Activated T-cell treated with anti-CD3 and anti-CD28 coated beads, Interleukin-2, amount 50 U/mL, for 24 hours (primary cell): ENCODE data around the gene PINK1.

Experiments used
- DNase-seq: peaks from one replicate; pipeline ENCODE4 v3.0.0-alpha.2; 2020
- H3K27ac Mint-ChIP-seq: 2 replicates; pipeline ENCODE4 v1.8.0; 2020; ENCODE audit warnings: mild to moderate bottlenecking, mixed read lengths
- H3K27me3 Mint-ChIP-seq: 2 replicates; pipeline ENCODE4 v1.8.0; 2020; ENCODE audit warnings: mixed read lengths
- H3K36me3 Mint-ChIP-seq: 2 replicates; pipeline ENCODE4 v1.8.0; 2020; ENCODE audit warnings: low read depth, mixed read lengths
- H3K4me1 Mint-ChIP-seq: 2 replicates; pipeline ENCODE4 v1.8.0; 2020; ENCODE audit warnings: low read depth, mixed read lengths
- H3K4me3 Mint-ChIP-seq: 2 replicates; pipeline ENCODE4 v1.8.0; 2020; ENCODE audit warnings: mild to moderate bottlenecking, moderate library complexity, mixed read lengths
- H3K9me3 Mint-ChIP-seq: 2 replicates; pipeline ENCODE4 v1.8.0; 2020; ENCODE audit warnings: mixed read lengths

Gene PINK1

DNA sequence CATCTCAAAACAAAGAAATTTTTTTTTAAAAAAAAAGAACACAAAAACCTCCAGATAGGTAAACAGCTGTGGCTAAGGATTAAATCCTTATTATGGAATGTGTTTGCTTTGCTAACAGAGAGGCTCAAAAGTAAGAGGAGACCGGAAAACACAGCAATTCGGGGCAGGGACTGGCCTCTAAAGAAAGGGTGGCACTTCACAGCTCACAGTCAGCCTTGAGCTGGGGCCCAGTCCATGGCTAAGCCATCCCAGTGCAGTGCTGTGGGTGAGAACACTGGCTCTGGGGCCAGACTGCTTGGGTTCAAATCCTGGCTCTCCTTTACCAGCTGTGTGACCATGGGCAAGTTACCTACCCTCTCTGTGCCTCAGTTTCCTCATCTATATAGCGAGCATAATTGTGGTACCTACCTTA lies 56.4 kb downstream of the PINK1 start:
- Mint-ChIP-seq H3K27ac (no peak overlapping the region), H3K4me1 (no peaks in the 10 kb centered on the region), H3K36me3 (no peaks in the 10 kb centered on the region), H3K4me3 (no peak overlapping the region), H3K27me3 (peaks cover 8% of the 10 kb centered on the region), H3K9me3 (no peaks in the 10 kb centered on the region)
- no peak for DNase-seq

DNA sequence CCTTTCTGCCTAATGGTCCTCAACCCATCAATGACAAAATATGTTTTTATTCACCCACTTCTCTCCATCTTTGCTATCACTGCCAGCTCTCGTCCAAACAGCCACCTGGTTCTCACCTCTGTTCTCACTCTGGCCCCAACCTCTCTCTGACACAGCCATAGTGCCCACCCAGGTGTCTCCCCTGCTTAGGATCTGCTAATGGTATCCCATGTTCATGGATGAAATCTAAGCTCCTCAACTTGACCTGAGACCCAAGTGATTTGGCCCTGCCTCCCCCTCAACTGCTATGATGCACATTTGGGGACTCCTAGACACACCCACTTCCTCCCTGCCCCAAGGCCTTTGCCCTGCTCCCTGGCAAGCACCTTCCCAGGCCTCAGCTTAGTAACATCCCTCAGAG lies 58.6 kb downstream of the PINK1 start:
- Mint-ChIP-seq H3K4me1 (peaks cover 6% of the 10 kb centered on the region), H3K36me3 (no peaks in the 10 kb centered on the region), H3K27me3 (peaks cover 2% of the 10 kb centered on the region), H3K27ac (no peak overlapping the region), H3K4me3 (no peak overlapping the region), H3K9me3 (no peaks in the 10 kb centered on the region)
- DNase-seq = no peak

DNA sequence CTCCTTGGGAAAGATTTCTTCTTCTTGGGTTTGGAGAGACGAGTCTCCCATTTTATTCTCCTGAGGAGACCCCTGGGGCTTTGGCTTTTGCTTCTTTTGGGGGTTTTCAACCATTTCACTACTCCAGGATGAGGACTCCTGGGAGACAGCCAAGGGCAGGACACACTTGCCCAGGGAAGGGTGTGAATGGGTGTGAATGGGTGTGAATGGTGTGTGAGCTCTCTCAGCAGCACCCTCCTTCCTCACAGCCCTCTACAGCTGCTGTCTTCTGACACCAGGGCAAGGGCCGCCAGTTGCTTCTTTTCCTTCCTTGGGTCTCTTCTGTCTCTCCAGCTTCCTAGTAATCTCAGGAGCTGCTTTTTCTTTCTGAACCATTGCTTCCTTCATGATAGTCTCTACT lies 60.4 kb downstream of the PINK1 start:
- Mint-ChIP-seq H3K27ac (no peak overlapping the region), H3K9me3 (no peaks in the 10 kb centered on the region), H3K36me3 (no peaks in the 10 kb centered on the region), H3K27me3 (peaks cover 2% of the 10 kb centered on the region), H3K4me1 (peaks cover 9% of the 10 kb centered on the region), H3K4me3 (no peak overlapping the region)
- DNase-seq = no peak

DNA sequence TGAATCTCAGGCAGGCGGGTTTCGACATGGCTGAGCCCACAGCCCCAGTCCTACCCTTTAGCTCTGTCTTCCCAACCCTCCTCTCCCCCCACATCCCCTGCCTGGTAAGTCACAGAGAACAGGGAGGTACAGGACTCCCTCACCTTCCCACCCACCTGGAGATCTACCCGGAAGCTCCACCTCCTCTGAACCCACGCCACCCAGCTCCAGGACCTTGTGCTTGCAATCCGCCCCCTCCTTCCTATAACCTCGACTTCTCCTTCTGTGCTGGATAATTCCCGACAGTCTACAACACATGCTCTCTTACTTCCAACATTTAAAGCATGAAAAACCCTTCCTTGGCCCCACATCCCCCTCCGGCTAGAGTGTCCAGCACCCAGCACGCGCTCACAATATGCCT lies 62.3 kb downstream of the PINK1 start:
- no peaks in the 10 kb centered on the region for H3K9me3 Mint-ChIP-seq
- H3K4me3 Mint-ChIP-seq = no peak overlapping the region

DNA sequence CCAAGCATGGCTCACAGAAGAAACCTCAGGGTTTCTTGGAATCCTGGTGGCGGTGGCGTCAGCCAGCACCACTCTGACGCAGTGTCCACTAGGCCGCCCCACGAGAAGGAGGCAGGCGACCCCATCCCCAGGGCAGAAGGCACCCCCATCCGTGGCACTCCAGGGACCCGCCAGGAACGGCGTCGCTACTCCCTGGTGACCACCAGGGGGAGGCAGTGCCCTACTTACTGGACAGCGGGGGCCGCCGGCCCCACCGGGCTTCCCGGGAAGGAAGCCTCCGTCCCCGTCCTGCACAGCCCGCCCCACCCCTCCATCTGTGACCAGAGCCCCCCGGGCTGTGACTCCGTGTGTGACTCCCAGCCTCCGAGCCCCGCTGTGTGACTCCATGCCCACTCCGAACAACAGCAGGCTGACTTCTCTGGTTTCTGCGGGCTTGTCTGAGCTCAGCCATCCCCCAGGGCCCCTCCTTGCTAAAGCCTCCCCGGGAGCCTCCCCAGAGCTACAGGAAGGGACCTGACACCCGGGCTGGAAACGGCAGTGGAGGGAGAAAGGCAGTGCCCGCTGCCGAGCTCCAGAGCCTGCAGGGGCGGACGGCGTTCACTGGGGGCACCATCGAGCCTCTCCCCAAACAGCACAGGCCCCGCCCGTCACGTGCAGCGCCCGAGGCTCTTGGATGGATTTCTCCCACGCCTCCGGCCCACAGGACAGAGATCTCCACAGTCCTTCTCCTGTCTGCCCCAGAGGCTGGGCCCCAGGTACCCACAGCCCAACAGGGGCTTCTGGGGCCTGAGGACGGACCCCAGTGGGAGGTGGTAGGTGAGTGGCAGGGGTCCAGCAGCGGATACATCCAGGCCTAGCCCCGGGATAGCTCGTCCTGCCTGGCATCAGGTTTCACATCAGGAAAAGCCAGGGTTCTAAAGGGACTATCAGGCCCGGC lies 63.4 kb downstream of the PINK1 start:
- Mint-ChIP-seq H3K36me3 (no peaks in the 10 kb centered on the region), H3K9me3 (no peaks in the 10 kb centered on the region), H3K4me1 (peaks cover 9% of the 10 kb centered on the region), H3K27me3 (peaks cover 2% of the 10 kb centered on the region), H3K27ac (peak overlapping the region; percentile 79), H3K4me3 (peak overlapping the region; percentile 82)
- DNase-seq = peak; percentile 84

More for the DNA sequence above, 62.3 kb downstream of the PINK1 start:
- no peak overlapping the region for H3K27ac Mint-ChIP-seq
- no peaks in the 10 kb centered on the region for H3K36me3 Mint-ChIP-seq
- peaks cover 9% of the 10 kb centered on the region for H3K4me1 Mint-ChIP-seq
- DNase-seq = no peak
- H3K27me3 Mint-ChIP-seq = peaks cover 2% of the 10 kb centered on the region

DNA sequence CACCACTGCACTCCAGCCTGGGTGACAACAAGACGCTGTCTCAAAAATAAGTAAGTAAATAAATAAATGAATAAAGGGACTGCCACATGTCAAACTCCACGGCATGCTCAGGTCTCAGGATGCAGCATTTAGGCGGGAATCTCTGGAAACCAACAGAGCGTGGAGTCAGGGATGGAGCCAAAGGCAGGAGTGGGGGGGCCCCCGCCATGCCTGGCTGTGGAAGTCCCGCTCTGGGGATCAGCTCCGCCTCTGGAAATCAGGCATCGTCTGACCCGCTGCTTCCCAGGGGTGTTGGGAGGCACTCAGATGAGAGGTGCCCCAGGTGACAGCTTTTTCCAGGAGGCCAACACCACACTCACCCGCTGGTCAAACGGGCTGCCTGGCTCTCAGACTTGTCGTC lies 64.3 kb downstream of the PINK1 start:
- peaks cover 9% of the 10 kb centered on the region for H3K4me1 Mint-ChIP-seq
- DNase-seq = no peak
- no peak overlapping the region for H3K4me3 Mint-ChIP-seq
- no peaks in the 10 kb centered on the region for H3K9me3 Mint-ChIP-seq
- H3K27me3 Mint-ChIP-seq = peaks cover 2% of the 10 kb centered on the region
- H3K36me3 Mint-ChIP-seq = no peaks in the 10 kb centered on the region
- H3K27ac Mint-ChIP-seq = no peak overlapping the region

DNA sequence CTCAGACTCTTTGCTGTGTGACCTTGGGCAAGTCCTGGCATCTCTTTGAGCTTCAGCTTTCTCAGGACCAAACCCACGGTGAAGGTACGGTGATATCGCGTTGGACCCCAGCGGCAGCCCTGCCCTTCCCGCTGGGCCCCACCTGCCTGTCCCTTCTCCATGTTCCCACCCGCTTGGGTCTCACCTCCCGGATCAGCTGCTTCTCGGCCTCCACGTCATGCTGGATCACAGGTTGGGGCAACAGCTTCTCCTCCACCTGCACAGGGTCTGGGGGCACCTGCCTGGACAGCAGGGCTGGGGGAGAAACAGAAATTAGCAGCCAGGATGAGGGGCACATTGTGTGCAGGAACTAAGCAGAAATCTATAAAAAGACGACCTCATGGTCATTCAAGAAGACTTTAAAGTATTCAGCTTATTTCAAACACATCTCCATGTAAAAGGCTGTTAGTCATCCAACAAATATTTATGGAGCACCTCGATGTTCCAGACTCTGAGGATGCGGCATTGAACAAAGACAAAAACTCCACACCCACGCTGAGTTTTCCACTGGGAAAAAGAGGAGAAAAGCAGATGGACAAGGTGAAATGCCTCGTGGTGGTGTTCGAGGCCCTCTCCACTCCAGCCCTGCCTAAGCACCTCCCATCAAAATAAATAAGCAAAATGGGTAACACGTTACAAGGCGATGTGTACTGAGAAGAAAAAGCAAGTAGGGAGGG lies 65.1 kb downstream of the PINK1 start:
- DNase-seq = no peak

DNA sequence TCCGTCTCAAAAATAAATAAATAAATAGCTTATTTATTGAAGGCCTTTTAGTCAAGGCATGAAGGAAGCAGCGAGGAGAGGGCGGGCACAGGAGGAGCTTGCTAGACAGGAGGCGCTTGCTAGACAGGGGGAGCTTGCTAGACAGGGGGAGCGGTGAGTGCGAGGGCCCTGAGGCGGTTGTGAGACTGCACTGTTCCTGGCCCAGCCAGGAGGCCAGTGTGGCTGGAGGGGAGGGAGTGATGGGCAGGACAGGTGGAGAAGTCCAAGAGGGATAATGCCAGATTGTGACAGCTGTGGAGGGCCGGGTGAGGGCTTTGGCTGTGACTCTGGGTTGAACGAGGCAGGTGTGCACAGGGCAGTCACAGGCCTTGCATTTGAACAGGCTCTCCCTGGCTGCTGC lies 66.3 kb downstream of the PINK1 start:
- Mint-ChIP-seq H3K4me3 (no peak overlapping the region), H3K27me3 (peaks cover 2% of the 10 kb centered on the region), H3K27ac (no peak overlapping the region), H3K9me3 (no peaks in the 10 kb centered on the region), H3K36me3 (no peaks in the 10 kb centered on the region), H3K4me1 (peaks cover 9% of the 10 kb centered on the region)
- no peak for DNase-seq

More for the DNA sequence above, 65.1 kb downstream of the PINK1 start:
- Mint-ChIP-seq H3K36me3 (no peaks in the 10 kb centered on the region), H3K4me3 (no peak overlapping the region), H3K27ac (no peak overlapping the region), H3K27me3 (peaks cover 2% of the 10 kb centered on the region), H3K4me1 (peaks cover 9% of the 10 kb centered on the region), H3K9me3 (no peaks in the 10 kb centered on the region)

DNA sequence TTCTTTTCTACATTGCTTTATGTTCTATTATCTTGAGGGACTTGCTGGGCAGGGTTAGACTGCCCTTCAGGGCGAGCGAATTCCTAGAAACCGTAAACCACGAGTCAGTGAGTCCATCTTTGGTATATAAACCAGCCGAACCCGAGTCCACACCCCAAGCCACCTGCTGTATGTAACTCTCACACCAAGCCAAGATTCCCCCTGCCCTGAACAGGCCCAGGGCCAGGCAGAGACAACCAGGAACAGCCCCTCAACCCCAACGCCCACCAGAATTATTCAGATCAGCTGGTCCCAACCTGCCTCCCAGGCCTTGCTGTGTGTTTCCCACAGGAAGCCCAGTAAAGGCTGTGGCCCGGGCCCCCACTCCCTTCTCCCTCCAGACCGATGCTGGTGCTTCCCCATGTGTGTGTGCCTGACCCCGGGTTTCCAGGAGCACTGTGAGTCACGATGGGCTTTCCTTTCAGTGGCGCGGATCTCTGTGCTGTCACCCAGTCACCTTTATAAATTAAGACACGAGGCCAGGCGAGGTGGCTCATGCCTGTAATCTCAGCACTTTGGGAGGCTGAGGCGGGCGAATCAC lies 67.5 kb downstream of the PINK1 start:
- Mint-ChIP-seq H3K4me1 (peaks cover 9% of the 10 kb centered on the region), H3K9me3 (no peaks in the 10 kb centered on the region), H3K27me3 (peaks cover 1% of the 10 kb centered on the region), H3K4me3 (no peak overlapping the region), H3K27ac (no peak overlapping the region), H3K36me3 (no peaks in the 10 kb centered on the region)
- no peak for DNase-seq
